Keratinocyte (primary cell): ENCODE data around the gene NTSR2. TPM values are rescaled to one million over a fixed set of nuclear protein-coding genes. Genes with fewer than 3 reads are reported as not detected.

Experiments
- DNase-seq: peaks from one replicate; pipeline ENCODE4 v3.0.0-alpha.2; 2011; ENCODE audit warnings: low read depth, missing footprints, low spot score
- FAIRE-seq: peaks from 2 replicates; lab custom pipeline; 2011; peaks lifted over from hg19 to GRCh38; lab: Jason Lieb, UNC
- H2AFZ ChIP-seq: 2 replicates; pipeline ENCODE4 v1.6.0; 2012; ENCODE audit warnings: low read length, control low read depth, inconsistent platforms; ENCODE audit not compliant: control insufficient read depth
- H3K27ac ChIP-seq: 2 replicates; pipeline ENCODE4 v1.5.1; 2011; ENCODE audit warnings: low read length; ENCODE audit not compliant: control insufficient read depth, insufficient read depth
- H3K27me3 ChIP-seq: 3 replicates; pipeline ENCODE4 v1.6.0; 2011; ENCODE audit warnings: low read length; ENCODE audit not compliant: control insufficient read depth, insufficient read depth; ENCODE audit errors: extremely low read depth
- H3K36me3 ChIP-seq, 2 experiments: 2 replicates in 1 of 2; 3 replicates in 1 of 2; pipeline ENCODE4 v1.5.1; 2011; ENCODE audit warnings: low read length in 2 of 2, mild to moderate bottlenecking in 1 of 2; ENCODE audit not compliant: control insufficient read depth in 2 of 2, insufficient read depth in 2 of 2; ENCODE audit errors: extremely low read depth in 1 of 2
- H3K4me1 ChIP-seq: 3 replicates; pipeline ENCODE4 v1.5.1; 2011; ENCODE audit warnings: low read length; ENCODE audit not compliant: control insufficient read depth, insufficient read depth; ENCODE audit errors: extremely low read depth
- H3K4me2 ChIP-seq: 3 replicates; pipeline ENCODE4 v1.6.0; 2011; ENCODE audit warnings: low read depth, low read length; ENCODE audit not compliant: control insufficient read depth, insufficient read depth; ENCODE audit errors: extremely low read depth
- H3K4me3 ChIP-seq, 3 experiments: fragments of 200-600 bp in 1 of 3; sonication (generic) in 1 of 3; 2 replicates in 2 of 3; 3 replicates in 1 of 3; pipeline ENCODE4 v1.5.1; 2011 to 2016; ENCODE audit warnings: low read length in 3 of 3, mild to moderate bottlenecking in 3 of 3, control low read depth in 2 of 3, inconsistent platforms in 1 of 3, low read depth in 1 of 3, mixed read lengths in 1 of 3, mixed run types in 1 of 3, moderate library complexity in 1 of 3; ENCODE audit not compliant: control insufficient read depth in 2 of 3, insufficient read depth in 2 of 3; ENCODE audit errors: extremely low read depth in 1 of 3
- H3K79me2 ChIP-seq: 2 replicates; pipeline ENCODE4 v1.6.0; 2012; ENCODE audit warnings: low read length; ENCODE audit not compliant: control insufficient read depth, insufficient read depth
- H3K9ac ChIP-seq: 3 replicates; pipeline ENCODE4 v1.6.0; 2011; ENCODE audit warnings: low read length; ENCODE audit not compliant: control insufficient read depth, insufficient read depth; ENCODE audit errors: extremely low read depth
- H3K9me1 ChIP-seq: 3 replicates; pipeline ENCODE4 v1.6.0; 2011; ENCODE audit warnings: low read length; ENCODE audit not compliant: control insufficient read depth, insufficient read depth; ENCODE audit errors: extremely low read depth
- H3K9me3 ChIP-seq: 2 replicates; pipeline ENCODE4 v1.5.1; 2012; ENCODE audit warnings: low read depth, low read length; ENCODE audit not compliant: control insufficient read depth
- H4K20me1 ChIP-seq: 3 replicates; pipeline ENCODE4 v1.6.0; 2011; ENCODE audit warnings: low read length; ENCODE audit not compliant: control insufficient read depth, insufficient read depth; ENCODE audit errors: extremely low read depth
- CTCF ChIP-seq, 3 experiments: IDR thresholded peaks in 1 of 3; conservative IDR thresholded peaks in 1 of 3; optimal IDR thresholded peaks in 1 of 3; 2 replicates in 2 of 3; 3 replicates in 1 of 3; pipeline versions ENCODE3 to v1.5.1; 2011; ENCODE audit warnings: low read length in 3 of 3, mild to moderate bottlenecking in 3 of 3, moderate library complexity in 2 of 3, control low read depth in 1 of 3, inconsistent platforms in 1 of 3; ENCODE audit not compliant: insufficient read depth in 2 of 3; ENCODE audit errors: extremely low read depth in 1 of 3
- EZH2 ChIP-seq: IDR thresholded peaks from one replicate; pipeline ENCODE4 v1.6.1; 2012; ENCODE audit warnings: inconsistent platforms, mild to moderate bottlenecking, low read length, moderate library complexity
- dilution Hi-C: fragments of 300-500 bp; cut with MboI; formaldehyde crosslinking; loops from one replicate; pipeline ENCODE4 v1.7.0; 2020; ENCODE audit warnings: low sequenced_read_pairs; ENCODE audit not compliant: extremely low pct_ligation_motif_present
- polyA plus RNA-seq, 5 experiments: library from polyadenylated mRNA; depleted of rRNA in 3 of 5; stranded (reverse) in 3 of 5; stranded (forward) in 1 of 5; unstranded in 1 of 5; fragments of >200 nt; gene quantifications; 1 replicate in 1 of 5; 2 replicates in 3 of 5; 3 replicates in 1 of 5; pipeline versions ENCODE4 v1.2.1 to v1.2.3, GENCODE V29; 2011 to 2012; ENCODE audit warnings: missing spikeins in 2 of 5, low read depth in 1 of 5, low replicate concordance in 1 of 5

Gene NTSR2
- polyA plus RNA-seq, 1 donor (not counting 4 experiments of a cell fraction or from before 2014, with no cell fraction given) = not detected

GRCh38 chr2:11610624-11611242, 59.3 kb downstream of the NTSR2 start:
- H3K9me1 ChIP-seq = no peaks in the 10 kb centered on the region
- no peaks in the 10 kb centered on the region for H3K27me3 ChIP-seq
- no peaks in the 10 kb centered on the region for H3K79me2 ChIP-seq
- H3K4me1 ChIP-seq = no peaks in the 10 kb centered on the region
- dilution Hi-C loops = no loop called here
- H4K20me1 ChIP-seq = no peaks in the 10 kb centered on the region
- H3K36me3 ChIP-seq = no peaks in the 10 kb centered on the region
- no peak overlapping the region for H3K27ac ChIP-seq
- no peaks in the 10 kb centered on the region for H3K9me3 ChIP-seq
- no peak overlapping the region for H3K4me3 ChIP-seq
- FAIRE-seq (no peak), DNase-seq (no peak)
- no peak overlapping the region for H3K4me2 ChIP-seq
- no peak overlapping the region for H2AFZ ChIP-seq
- H3K9ac ChIP-seq = no peak overlapping the region
- TF ChIP-seq EZH2 (no peak), CTCF (optimal IDR thresholded peaks at IDR 0.05 in 1 of 3, IDR thresholded peaks at IDR 0.05 in 1 of 3, conservative IDR thresholded peaks at IDR 0.05 in 1 of 3; ENCODE audit: extremely low read depth in 1 of 3, insufficient read depth in 2 of 3, low read length in 3 of 3) (no peak)

Other genes with a start within 250 kb of the NTSR2 start
- gene E2F6, start 204.0 kb downstream of the NTSR2 start, polyA plus RNA-seq = 7.9 to 13.8 TPM (median 9.3 TPM) in 3 replicates
- 0.02 to 0.13 TPM (median 0.03 TPM) in 3 replicates for gene GREB1, start 136.2 kb downstream of the NTSR2 start, polyA plus RNA-seq
- gene LPIN1, start 76.4 kb upstream of the NTSR2 start, polyA plus RNA-seq = 38.9 to 81.7 TPM (median 79.6 TPM) in 3 replicates